NCI-H2171 (cell line): ENCODE results near the gene SLC44A4.
"Not testable (repeated sequence)": the region's sequence is repeated elsewhere in the genome, so short reads cannot be mapped to it uniquely, and the experiment has no call there.

Experiments
- DNase-seq: peaks from one replicate; lab custom pipeline; 2025; lab: John Stamatoyannopoulos, UW

The SLC44A4 gene

DNA sequence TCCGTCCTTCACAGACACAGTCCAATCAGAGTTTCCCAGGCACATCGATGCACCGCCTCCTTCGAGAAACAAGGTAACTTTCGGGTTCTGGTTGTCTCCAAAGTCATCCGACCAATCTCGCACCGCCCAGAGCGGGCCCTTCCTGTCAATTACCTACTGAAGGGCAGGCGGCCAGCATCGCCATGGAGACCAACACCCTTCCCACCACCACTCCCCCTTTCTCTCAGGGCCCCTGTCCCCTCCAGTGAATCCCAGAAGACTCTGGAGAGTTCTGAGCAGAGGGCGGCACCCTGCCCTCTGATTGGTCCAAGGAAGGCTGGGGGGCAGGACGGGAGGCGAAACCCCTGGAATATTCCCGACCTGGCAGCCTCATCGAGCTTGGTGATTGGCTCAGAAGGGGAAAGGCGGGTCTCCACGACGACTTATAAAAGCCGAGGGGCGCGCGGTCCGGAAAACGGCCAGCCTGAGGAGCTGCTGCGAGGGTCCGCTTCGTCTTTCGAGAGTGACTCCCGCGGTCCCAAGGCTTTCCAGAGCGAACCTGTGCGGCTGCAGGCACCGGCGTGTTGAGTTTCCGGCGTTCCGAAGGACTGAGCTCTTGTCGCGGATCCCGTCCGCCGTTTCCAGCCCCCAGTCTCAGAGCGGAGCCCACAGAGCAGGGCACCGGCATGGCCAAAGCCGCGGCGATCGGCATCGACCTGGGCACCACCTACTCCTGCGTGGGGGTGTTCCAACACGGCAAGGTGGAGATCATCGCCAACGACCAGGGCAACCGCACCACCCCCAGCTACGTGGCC lies 51.3 kb downstream of the SLC44A4 start, which contains the start of gene HSPA1B:
TSS of gene HSPA1B (plus strand) at position 453 of the 794 bp plus-strand sequence. CDS start at position 666, 213 bp downstream.
- DNase-seq = peak; percentile 100

DNA sequence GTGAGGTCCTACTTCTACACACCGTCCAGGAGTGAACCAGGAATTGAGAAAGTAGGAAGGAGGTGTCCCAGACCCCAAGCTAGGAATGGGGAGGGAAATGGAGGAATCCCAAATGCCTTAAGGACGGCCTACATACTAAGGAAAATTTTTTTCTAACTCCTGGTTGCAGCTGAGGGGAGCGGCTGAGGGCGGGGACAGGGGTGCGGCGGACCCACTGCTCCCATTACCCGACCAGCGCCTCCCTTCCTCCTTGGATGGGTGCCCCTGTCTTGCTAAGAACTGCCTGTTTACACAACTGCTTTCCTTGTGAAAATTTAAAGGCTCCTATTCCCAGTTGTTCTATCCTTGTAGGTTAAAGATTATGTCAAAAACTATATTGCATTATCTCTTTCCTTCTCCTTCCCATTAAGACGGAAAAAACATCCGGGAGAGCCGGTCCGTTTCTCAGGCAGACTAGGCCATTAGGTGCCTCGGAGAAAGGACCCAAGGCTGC lies 52.0 kb downstream of the SLC44A4 start:
- peak; percentile 83 for DNase-seq

DNA sequence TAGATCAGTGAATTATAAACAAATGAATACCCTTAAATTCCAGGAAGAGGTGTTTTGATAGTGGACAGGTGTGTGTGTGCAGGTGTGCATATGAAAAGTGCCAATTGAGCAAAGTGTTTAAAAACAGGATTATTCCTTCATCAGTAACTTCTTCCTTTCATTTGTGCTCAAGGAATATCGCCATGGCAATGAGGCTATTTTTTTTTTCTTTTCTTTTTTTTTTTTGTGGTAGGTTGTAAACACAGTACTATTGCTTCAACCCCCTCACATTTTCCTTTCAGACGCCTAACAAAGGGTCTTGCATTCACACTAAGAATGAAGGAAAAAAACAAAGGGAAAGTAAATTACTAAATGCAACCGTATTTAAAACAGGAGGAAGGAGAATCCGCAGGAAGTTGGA lies 53.2 kb downstream of the SLC44A4 start:
- DNase-seq = no peak

DNA sequence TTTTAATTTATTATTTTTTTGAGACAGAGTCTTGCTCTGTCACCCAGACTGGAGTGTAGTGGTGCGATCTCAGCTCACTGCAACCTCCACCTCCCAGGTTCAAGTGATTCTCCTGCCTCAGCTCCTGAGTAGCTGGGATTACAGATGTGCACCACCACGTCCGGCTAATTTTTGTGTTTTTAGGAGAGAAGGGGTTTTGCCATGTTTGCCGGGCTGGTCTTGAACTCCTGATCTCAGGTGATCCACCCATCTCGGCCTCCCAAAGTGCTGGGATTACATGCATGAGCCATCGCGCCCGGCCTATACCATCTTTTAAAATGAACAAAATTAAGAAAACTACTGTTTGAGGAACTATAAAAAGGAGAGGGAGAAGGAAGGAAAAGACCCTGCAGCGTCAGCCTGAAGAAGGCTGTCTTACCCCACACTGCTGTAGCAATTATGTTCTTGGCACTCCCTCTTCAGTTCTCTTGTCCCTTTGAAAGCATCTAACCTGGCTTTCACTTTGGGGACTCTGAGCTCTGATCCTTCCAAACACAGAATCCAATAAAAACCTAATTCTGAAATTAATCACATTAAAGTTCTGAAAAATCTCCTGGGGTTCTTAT lies 55.1 kb downstream of the SLC44A4 start:
- DNase-seq = not testable (repeated sequence)

DNA sequence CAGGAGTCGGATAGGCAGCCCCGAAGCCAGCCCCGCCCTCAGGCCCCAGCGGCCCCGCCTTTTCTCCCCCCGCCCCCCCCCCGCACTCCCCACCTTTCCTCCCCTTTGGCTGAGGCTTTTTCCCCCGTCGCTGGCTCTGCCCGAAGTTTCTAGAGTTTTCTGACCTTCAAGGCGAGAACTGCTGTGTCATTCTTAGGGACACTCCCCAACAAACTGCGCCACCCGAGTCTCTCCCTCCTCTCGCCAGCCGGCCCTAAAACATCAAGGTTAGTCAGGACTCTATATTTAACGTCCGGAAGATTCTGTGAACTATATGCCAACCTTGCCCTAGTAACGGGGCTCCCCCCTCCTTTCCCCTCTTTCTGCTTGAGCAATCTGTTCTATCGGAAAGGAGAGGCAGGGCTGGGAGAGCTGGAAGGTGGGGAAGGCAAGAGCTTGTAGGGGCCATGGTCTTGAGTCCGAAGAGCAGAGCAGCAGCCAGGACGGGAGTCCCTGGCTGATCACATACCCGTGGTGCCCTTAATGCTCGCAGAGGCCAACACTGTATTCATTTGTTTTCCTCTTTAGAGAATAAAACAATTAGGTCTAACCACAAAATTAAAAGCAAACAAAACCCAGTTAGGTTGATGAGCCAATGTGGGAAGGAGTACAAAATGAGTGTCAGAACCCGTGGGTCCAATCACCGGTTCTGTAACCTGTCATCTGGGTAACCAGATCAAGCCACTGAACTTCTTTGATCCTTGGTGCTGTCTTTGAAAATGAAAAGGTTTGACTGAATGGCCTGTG lies 56.6 kb downstream of the SLC44A4 start:
- DNase-seq = no peak

DNA sequence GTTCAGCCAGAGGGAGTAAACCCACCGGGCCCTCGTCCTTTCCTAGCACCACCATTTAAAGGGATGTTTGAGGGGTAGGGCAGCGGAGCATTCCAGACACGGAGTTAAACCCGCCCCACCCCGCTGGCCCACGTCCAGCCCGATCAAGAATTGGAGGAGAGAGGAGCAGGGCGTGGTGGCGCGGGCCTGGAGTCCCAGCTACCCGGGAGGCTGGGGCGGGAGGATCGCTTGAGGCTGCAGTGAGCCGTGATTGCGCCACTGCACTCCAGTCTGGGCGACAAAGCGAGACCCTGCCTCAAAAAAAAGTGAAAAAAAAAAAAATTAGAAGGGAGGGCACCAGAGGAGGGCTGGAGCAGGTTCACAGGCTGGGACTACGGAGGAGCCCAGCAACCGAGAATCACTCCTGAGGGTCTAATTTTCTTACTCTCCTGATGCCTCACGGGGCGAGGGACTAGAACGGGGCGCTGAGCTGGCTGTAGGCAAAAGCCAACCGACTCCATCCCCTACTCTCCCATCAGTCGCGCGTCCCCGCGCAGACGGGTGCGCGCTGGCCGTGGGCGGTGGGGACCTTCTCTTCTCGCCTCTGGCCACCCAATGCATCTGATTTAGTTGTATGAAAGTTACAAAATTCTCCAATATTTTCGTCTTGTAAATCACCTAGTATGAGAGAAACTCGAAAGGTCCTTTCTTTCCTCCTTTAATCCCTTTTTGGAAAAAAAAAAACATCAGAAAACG lies 57.3 kb downstream of the SLC44A4 start:
- no peak for DNase-seq

DNA sequence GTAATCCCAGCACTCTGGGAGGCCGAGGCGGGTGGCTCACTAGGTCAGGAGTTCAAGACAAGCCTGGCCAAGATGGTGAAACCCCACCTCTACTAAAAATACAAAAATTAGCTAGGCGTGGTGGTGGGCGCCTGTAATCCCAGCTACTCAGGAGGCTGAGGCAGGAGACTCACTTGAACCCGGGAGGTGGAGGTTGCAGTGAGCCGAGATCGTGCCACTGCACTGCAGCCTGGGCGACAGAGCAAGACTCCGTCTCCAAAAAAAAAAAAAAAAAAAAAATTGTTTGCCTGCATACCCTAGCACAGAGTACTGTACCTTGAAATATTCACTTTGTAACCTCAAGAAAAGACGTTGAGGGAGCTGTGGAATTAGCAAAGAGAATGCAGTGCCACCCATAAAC lies 58.4 kb downstream of the SLC44A4 start:
- DNase-seq = not testable (repeated sequence)

DNA sequence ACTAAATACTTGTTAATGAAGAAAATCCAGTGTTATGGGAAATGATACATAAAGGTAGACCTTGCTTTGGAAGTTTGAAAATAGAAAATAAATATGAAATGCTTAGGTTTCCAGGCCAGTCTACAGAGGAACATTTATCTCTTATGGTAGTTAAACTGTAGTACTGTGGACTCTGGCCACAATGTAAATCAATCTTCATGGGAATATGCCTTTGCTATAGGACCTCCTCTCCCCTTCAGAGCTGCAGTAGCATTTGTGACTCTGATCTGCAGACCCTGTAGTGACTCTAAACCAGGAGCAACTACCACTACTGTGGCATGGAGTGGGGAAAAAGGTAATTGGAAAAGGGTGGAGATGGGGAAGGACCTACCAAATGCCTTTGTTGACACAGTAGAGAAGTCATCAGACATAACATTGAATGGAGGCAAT lies 58.9 kb downstream of the SLC44A4 start:
- no peak for DNase-seq

DNA sequence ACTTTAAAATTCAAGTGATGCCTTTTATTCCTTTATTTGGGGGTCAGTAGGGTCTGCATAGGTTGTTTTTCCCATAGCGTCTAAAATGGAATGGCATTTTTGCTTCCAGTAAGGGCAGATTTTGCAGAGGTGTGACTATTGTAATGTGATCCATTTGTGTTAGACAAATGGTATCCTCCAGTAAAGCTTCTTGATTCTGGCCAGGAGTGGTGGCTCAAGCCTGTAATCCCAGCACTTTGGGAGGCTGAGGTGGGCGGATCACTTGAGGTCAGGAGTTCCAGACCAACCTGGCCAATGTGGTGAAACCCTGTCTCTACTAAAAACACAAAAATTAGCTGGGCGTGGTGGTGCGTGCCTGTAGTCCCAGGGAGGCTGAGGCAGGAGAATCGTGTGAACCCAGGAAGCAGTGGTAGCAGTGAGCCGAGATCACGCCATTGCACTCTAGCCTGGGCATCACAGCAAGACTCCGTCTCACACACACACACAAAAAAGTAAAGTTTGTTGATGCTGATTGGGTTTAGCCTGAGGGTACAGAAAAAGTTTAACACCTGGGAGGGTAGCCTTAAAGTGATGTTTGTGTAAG lies 60.8 kb downstream of the SLC44A4 start:
- not testable (repeated sequence) for DNase-seq

DNA sequence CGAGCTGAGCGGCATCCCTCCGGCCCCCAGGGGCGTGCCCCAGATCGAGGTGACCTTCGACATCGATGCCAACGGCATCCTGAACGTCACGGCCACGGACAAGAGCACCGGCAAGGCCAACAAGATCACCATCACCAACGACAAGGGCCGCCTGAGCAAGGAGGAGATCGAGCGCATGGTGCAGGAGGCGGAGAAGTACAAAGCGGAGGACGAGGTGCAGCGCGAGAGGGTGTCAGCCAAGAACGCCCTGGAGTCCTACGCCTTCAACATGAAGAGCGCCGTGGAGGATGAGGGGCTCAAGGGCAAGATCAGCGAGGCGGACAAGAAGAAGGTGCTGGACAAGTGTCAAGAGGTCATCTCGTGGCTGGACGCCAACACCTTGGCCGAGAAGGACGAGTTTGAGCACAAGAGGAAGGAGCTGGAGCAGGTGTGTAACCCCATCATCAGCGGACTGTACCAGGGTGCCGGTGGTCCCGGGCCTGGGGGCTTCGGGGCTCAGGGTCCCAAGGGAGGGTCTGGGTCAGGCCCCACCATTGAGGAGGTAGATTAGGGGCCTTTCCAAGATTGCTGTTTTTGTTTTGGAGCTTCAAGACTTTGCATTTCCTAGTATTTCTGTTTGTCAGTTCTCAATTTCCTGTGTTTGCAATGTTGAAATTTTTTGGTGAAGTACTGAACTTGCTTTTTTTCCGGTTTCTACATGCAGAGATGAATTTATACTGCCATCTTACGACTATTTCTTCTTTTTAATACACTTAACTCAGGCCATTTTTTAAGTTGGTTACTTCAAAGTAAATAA lies 61.5 kb downstream of the SLC44A4 start:
- not testable (repeated sequence) for DNase-seq

DNA sequence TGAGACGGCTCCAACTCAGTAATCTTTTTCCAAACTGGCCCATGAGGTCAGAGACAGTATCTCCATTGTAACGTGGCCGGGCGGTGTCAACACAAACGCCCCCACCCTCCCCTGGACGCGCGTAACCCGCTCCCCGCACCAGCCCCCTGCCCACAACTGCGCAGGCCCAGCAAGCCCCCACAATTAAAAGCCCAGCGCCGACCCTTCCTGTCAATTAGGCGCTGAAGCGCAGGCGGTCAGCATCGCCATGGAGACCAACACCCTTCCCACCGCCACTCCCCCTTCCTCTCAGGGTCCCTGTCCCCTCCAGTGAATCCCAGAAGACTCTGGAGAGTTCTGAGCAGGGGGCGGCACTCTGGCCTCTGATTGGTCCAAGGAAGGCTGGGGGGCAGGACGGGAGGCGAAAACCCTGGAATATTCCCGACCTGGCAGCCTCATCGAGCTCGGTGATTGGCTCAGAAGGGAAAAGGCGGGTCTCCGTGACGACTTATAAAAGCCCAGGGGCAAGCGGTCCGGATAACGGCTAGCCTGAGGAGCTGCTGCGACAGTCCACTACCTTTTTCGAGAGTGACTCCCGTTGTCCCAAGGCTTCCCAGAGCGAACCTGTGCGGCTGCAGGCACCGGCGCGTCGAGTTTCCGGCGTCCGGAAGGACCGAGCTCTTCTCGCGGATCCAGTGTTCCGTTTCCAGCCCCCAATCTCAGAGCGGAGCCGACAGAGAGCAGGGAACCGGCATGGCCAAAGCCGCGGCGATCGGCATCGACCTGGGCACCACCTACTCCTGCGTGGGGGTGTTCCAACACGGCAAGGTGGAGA lies 63.6 kb downstream of the SLC44A4 start, which contains the start of the genes HSPA1A and HSPA1L:
TSS of gene HSPA1A (plus strand) at position 519 of the 814 bp plus-strand sequence. CDS start at position 733, 214 bp downstream.
TSS of gene HSPA1L (minus strand) at position 259 of the 814 bp plus-strand sequence. CDS start 3,311 bp downstream, outside the sequence.
- no peak for DNase-seq

DNA sequence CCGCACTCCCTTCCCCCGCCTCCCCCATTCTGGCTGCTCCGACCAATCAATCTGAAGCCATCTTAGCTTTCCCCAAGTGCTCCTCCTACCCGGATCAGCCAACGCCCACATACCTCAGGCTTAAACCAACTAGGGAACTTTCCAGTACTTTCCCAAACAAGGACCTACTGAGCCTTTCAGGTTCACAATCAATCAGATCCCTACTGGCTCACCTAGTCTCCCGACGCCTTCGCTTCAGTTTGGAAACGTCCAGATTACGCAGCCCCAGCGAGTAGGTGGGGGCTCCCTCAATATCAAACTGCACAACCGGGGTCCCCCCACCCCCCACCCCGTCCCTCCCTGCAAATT lies 64.1 kb downstream of the SLC44A4 start:
- DNase-seq = no peak

DNA sequence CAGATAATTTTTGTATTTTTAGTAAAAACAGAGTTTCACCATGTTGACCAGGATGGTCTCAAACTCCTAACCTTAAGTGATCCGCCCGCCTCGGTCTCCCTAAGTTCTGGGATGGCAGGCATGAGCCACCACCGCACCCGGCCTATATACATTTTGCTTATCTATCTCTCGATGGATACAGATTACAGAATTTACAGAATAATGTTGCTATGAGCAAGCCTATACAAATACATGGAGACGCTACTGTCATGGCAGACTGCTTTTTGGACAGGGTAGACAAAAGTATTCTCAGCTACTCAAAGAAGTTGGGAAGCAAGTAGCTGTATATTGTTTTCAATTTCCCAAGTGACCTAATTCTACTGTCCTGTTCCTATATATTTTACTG lies 65.3 kb downstream of the SLC44A4 start:
- DNase-seq = no peak
